SJCRH30 (cell line): ENCODE results near the gene NAV2. TPM values are rescaled to one million over a fixed set of nuclear protein-coding genes. Genes with fewer than 3 reads are reported as not detected.

Experiments
- DNase-seq, 2 experiments: peaks; one replicate each; pipeline ENCODE4 v3.0.0-alpha.2; 2015 to 2020
- H3K27ac ChIP-seq: fragments of 250-450 bp; sonication (Bioruptor Pico); 2 replicates; pipeline ENCODE4 v1.5.1; 2020; ENCODE audit warnings: mild to moderate bottlenecking, moderate library complexity
- H3K27me3 ChIP-seq: fragments of 250-450 bp; sonication (Bioruptor Pico); 2 replicates; pipeline ENCODE4 v1.5.1; 2020; ENCODE audit warnings: mild to moderate bottlenecking, moderate library complexity
- H3K36me3 ChIP-seq: fragments of 250-450 bp; sonication (Bioruptor Pico); 2 replicates; pipeline ENCODE4 v1.5.1; 2020; ENCODE audit warnings: mild to moderate bottlenecking, moderate library complexity
- H3K4me1 ChIP-seq: fragments of 250-450 bp; sonication (Bioruptor Pico); 2 replicates; pipeline ENCODE4 v1.5.1; 2020; ENCODE audit warnings: mild to moderate bottlenecking, moderate library complexity
- H3K4me3 ChIP-seq: fragments of 250-450 bp; sonication (Bioruptor Pico); 2 replicates; pipeline ENCODE4 v1.5.1; 2020; ENCODE audit warnings: mild to moderate bottlenecking, moderate library complexity
- H3K9me3 ChIP-seq: fragments of 250-450 bp; sonication (Bioruptor Pico); replicated peaks from 2 replicates; pipeline ENCODE4 v1.5.1; 2020; ENCODE audit warnings: mild to moderate bottlenecking, moderate library complexity
- total RNA-seq: library from RNA; depleted of rRNA; stranded (reverse); fragments of >200 nt; shearing (Covaris generic); gene quantifications from 2 replicates; pipeline ENCODE4 v1.2.3, GENCODE V29; 2014

Gene NAV2
- total RNA-seq, 1 experiment from 2014 or later: 73.1 TPM

- Histone ChIP-seq H3K27me3 (no peaks in the 10 kb centered on the region), H3K4me3 (no peak overlapping the region), H3K36me3 (peaks cover 94% of the 10 kb centered on the region), H3K9me3 (no peaks in the 10 kb centered on the region), H3K4me1 (peaks cover 31% of the 10 kb centered on the region), H3K27ac (no peak overlapping the region)
- DNase-seq: no peak
Measured at GRCh38 chr11:20055312-20055711, 342.7 kb downstream of the NAV2 start.

- Histone ChIP-seq H3K36me3 (peaks cover 97% of the 10 kb centered on the region), H3K4me1 (peaks cover 23% of the 10 kb centered on the region), H3K27ac (no peak overlapping the region; the same call in 1 of the 2 replicates)
Measured at GRCh38 chr11:20056109-20056949, 343.7 kb downstream of the NAV2 start.

GRCh38 chr11:20056950-20057943, 344.6 kb downstream of the NAV2 start:
- peak in 1 of 2 experiments; percentile 27 for DNase-seq

More at GRCh38 chr11:20056109-20056949, 343.7 kb downstream of the NAV2 start:
- DNase-seq: no peak
- Histone ChIP-seq H3K4me3 (no peak overlapping the region), H3K9me3 (no peaks in the 10 kb centered on the region), H3K27me3 (no peaks in the 10 kb centered on the region)

GRCh38 chr11:20058749-20059458, 346.3 kb downstream of the NAV2 start:
- Histone ChIP-seq H3K4me1 (peaks cover 16% of the 10 kb centered on the region), H3K36me3 (peaks cover 98% of the 10 kb centered on the region), H3K27me3 (no peaks in the 10 kb centered on the region), H3K9me3 (no peaks in the 10 kb centered on the region), H3K4me3 (no peak overlapping the region), H3K27ac (no peak overlapping the region)
- no peak for DNase-seq

More at GRCh38 chr11:20056950-20057943, 344.6 kb downstream of the NAV2 start:
- Histone ChIP-seq H3K27me3 (no peaks in the 10 kb centered on the region), H3K4me3 (no peak overlapping the region), H3K9me3 (no peaks in the 10 kb centered on the region), H3K36me3 (peaks cover 95% of the 10 kb centered on the region), H3K4me1 (peaks cover 16% of the 10 kb centered on the region), H3K27ac (no peak overlapping the region; the same call in 1 of the 2 replicates)

GRCh38 chr11:20059587-20060021, 347.0 kb downstream of the NAV2 start:
- Histone ChIP-seq H3K9me3 (no peaks in the 10 kb centered on the region), H3K4me3 (no peak overlapping the region), H3K36me3 (peaks cover 98% of the 10 kb centered on the region), H3K4me1 (peaks cover 19% of the 10 kb centered on the region), H3K27ac (no peak overlapping the region), H3K27me3 (no peaks in the 10 kb centered on the region)
- no peak for DNase-seq

GRCh38 chr11:20060181-20060580, 347.5 kb downstream of the NAV2 start:
- Histone ChIP-seq H3K27me3 (no peaks in the 10 kb centered on the region), H3K4me1 (peaks cover 22% of the 10 kb centered on the region), H3K9me3 (no peaks in the 10 kb centered on the region), H3K4me3 (no peak overlapping the region), H3K36me3 (peaks cover 98% of the 10 kb centered on the region), H3K27ac (no peak overlapping the region)
- no peak for DNase-seq

GRCh38 chr11:20060647-20061205, 348.1 kb downstream of the NAV2 start:
- Histone ChIP-seq H3K4me1 (peaks cover 25% of the 10 kb centered on the region), H3K4me3 (no peak overlapping the region), H3K27me3 (no peaks in the 10 kb centered on the region), H3K27ac (no peak overlapping the region), H3K36me3 (peaks cover 98% of the 10 kb centered on the region), H3K9me3 (no peaks in the 10 kb centered on the region)
- no peak for DNase-seq

GRCh38 chr11:20061776-20062175, 349.1 kb downstream of the NAV2 start:
- H3K4me3 ChIP-seq: no peak overlapping the region
- H3K27ac ChIP-seq: no peak overlapping the region
- H3K9me3 ChIP-seq: no peaks in the 10 kb centered on the region
- no peak for DNase-seq
- H3K4me1 ChIP-seq: peaks cover 18% of the 10 kb centered on the region
- H3K36me3 ChIP-seq: peaks cover 98% of the 10 kb centered on the region
- no peaks in the 10 kb centered on the region for H3K27me3 ChIP-seq

- Histone ChIP-seq H3K4me3 (no peak overlapping the region), H3K4me1 (peaks cover 9% of the 10 kb centered on the region; the same call in 1 of the 2 replicates), H3K27ac (no peak overlapping the region), H3K27me3 (no peaks in the 10 kb centered on the region), H3K9me3 (no peaks in the 10 kb centered on the region), H3K36me3 (peaks cover 91% of the 10 kb centered on the region)
- DNase-seq: no peak
Measured at GRCh38 chr11:20064961-20065405, 352.3 kb downstream of the NAV2 start.

- Histone ChIP-seq H3K9me3 (no peaks in the 10 kb centered on the region), H3K36me3 (peaks cover 91% of the 10 kb centered on the region), H3K4me1 (peaks cover 9% of the 10 kb centered on the region; the same call in 1 of the 2 replicates), H3K27me3 (no peaks in the 10 kb centered on the region), H3K27ac (no peak overlapping the region), H3K4me3 (no peak overlapping the region)
- DNase-seq: peak; percentile 41 to 72
Measured at GRCh38 chr11:20065406-20065805, 352.8 kb downstream of the NAV2 start.

- Histone ChIP-seq H3K9me3 (no peaks in the 10 kb centered on the region), H3K36me3 (peaks cover 88% of the 10 kb centered on the region), H3K27me3 (no peaks in the 10 kb centered on the region), H3K27ac (no peak overlapping the region), H3K4me1 (peaks cover 9% of the 10 kb centered on the region; the same call in 1 of the 2 replicates), H3K4me3 (no peak overlapping the region)
- no peak for DNase-seq
Measured at GRCh38 chr11:20066013-20066782, 353.6 kb downstream of the NAV2 start.

GRCh38 chr11:20066783-20067156, 354.1 kb downstream of the NAV2 start:
- H3K36me3 ChIP-seq: peaks cover 88% of the 10 kb centered on the region

GRCh38 chr11:20067665-20068064, 355.0 kb downstream of the NAV2 start:
- H3K4me3 ChIP-seq: no peak overlapping the region
- no peaks in the 10 kb centered on the region for H3K9me3 ChIP-seq
- no peaks in the 10 kb centered on the region for H3K27me3 ChIP-seq
- H3K27ac ChIP-seq: no peak overlapping the region
- H3K4me1 ChIP-seq: peaks cover 9% of the 10 kb centered on the region; the same call in 1 of the 2 replicates
- H3K36me3 ChIP-seq: peaks cover 82% of the 10 kb centered on the region
- no peak for DNase-seq

More at GRCh38 chr11:20066783-20067156, 354.1 kb downstream of the NAV2 start:
- no peaks in the 10 kb centered on the region for H3K27me3 ChIP-seq
- H3K27ac ChIP-seq: no peak overlapping the region
- H3K4me3 ChIP-seq: no peak overlapping the region
- no peak for DNase-seq
- no peaks in the 10 kb centered on the region for H3K9me3 ChIP-seq
- H3K4me1 ChIP-seq: peaks cover 9% of the 10 kb centered on the region; the same call in 1 of the 2 replicates
